Subcutaneous abdominal adipose tissue (tissue), 5 donors: Measurements from ENCODE around the gene PHF2.

Source experiments
- H3K27ac ChIP-seq: one replicate; pipeline ENCODE4 v1.7.0; 2013; ENCODE audit warnings: low read depth, mild to moderate bottlenecking, inconsistent platforms, low read length, moderate library complexity
- H3K27me3 ChIP-seq, 5 donors: one replicate each; pipeline ENCODE4 v1.7.0; 2013; ENCODE audit warnings: low read length in 5 of 5, inconsistent platforms in 1 of 5; ENCODE audit not compliant: control insufficient read depth in 5 of 5, insufficient read depth in 4 of 5
- H3K36me3 ChIP-seq, 5 donors: one replicate each; pipeline ENCODE4 v1.7.0; 2013; ENCODE audit warnings: low read length in 5 of 5; ENCODE audit not compliant: control insufficient read depth in 5 of 5, insufficient read depth in 5 of 5
- H3K4me1 ChIP-seq, 5 donors: one replicate each; pipeline ENCODE4 v1.7.0; 2013; ENCODE audit warnings: low read length in 5 of 5, mild to moderate bottlenecking in 3 of 5, moderate library complexity in 1 of 5; ENCODE audit not compliant: control insufficient read depth in 5 of 5, insufficient read depth in 5 of 5
- H3K4me3 ChIP-seq, 5 donors: one replicate each; pipeline ENCODE4 v1.7.0; 2013; ENCODE audit warnings: low read length in 5 of 5, low read depth in 1 of 5
- H3K9ac ChIP-seq, 5 donors: one replicate each; pipeline ENCODE4 v1.7.0; 2013; ENCODE audit warnings: low read length in 5 of 5, mild to moderate bottlenecking in 4 of 5, moderate library complexity in 3 of 5
- H3K9me3 ChIP-seq, 5 donors: one replicate each; pipeline ENCODE4 v1.7.0; 2013; ENCODE audit warnings: low read length in 5 of 5; ENCODE audit not compliant: control insufficient read depth in 5 of 5
- donor health status: healthy.
- donor health status: healthy.
- donor health status: healthy.
- donor health status: healthy.
- donor health status: healthy.

Gene PHF2

DNA sequence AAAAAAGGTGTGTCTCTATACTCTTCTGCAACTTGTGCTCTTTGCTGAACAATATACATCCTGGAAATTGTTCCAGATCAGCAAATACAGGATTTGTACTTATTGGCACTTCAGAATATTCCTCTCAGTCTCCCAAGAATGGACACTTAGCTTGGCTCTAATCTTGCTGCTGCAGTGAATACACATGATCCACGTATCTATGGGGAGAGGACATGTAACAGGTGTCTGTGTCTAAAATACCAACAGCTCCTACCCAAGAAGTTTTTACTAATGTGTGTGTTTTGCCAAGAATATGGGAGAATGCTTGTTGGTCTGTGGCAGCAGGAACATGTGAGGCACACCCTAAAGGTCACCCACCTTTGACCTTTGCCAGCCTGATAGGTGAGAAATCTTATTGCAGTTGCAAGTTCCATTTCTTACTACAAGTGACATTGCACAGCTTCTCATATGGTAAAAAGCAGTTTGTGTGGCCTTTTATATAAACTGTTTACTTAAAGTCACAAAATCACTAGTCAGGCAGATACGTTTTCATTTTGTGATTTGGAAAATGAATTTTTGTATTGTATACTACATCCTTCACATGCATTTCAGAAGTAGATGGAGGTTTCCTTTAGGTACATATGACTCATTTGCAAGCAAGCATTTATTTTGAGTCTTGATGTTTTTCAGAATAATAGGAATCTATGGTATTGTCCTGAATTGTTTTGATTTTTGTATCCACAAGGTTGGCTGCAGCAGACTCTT lies 35.8 kb downstream of the PHF2 start:
- H3K4me1 ChIP-seq, result peaks cover 0 to 15% (median 5%) of the 10 kb centered on the region in 5 donors
- H3K27ac ChIP-seq, result no peak overlapping the region
- peaks cover 3 to 25% (median 12%) of the 10 kb centered on the region in 5 donors for H3K9me3 ChIP-seq
- H3K36me3 ChIP-seq, result no peaks in the 10 kb centered on the region
- no peak overlapping the region for H3K9ac ChIP-seq
- no peaks in the 10 kb centered on the region for H3K27me3 ChIP-seq
- no peak overlapping the region for H3K4me3 ChIP-seq

DNA sequence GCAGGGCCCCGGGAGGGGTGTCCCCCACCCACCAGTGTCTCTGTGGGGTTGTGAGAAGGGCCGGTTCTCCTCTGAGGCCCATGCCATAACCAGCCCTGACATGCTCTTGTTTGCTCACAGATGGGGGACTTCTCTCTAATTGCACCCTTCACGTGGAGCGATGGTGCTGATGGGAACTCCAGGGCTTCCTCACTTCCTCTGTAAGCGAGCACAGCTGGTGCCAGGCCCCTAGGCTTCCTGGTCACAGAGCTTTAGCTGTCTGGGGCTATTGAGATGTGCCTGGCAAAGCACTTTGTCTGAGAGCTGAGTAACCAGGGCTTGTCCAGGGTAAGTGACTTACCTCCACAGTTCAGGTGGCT lies 36.4 kb downstream of the PHF2 start:
- peaks cover 3 to 23% (median 12%) of the 10 kb centered on the region in 5 donors for H3K9me3 ChIP-seq
- H3K4me3 ChIP-seq, result no peak overlapping the region
- no peak overlapping the region for H3K9ac ChIP-seq
- H3K4me1 ChIP-seq, result peaks cover 0 to 17% (median 6%) of the 10 kb centered on the region in 5 donors
- H3K27ac ChIP-seq, result no peak overlapping the region
- H3K36me3 ChIP-seq, result no peaks in the 10 kb centered on the region
- no peaks in the 10 kb centered on the region for H3K27me3 ChIP-seq

DNA sequence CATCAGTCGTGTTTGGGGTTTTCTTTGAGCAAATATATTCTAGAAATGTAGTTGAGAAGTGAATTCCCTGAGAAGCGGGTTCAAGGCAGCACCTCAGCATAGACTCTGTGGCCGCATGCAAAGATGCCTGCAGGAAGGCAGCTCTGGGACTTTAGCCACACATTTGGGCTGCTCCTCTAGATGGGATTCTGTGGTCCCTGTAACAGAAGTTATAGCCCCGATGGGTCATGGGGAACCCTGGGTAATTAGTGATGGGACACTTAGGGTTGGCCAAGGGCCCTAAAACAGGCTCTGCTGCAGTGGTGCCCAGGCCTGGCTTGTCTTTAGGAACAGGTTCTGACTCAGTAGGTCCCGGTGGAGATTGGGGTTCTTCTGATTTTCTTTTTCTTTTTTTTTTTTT lies 36.8 kb downstream of the PHF2 start:
- H3K36me3 ChIP-seq, result peaks cover 0 to 3% (median 2%) of the 10 kb centered on the region in 5 donors
- no peak overlapping the region for H3K9ac ChIP-seq
- no peak overlapping the region for H3K4me3 ChIP-seq
- H3K9me3 ChIP-seq, result peaks cover 3 to 19% (median 9%) of the 10 kb centered on the region in 5 donors
- no peaks in the 10 kb centered on the region for H3K27me3 ChIP-seq
- peaks cover 0 to 17% (median 6%) of the 10 kb centered on the region in 5 donors for H3K4me1 ChIP-seq
- H3K27ac ChIP-seq, result no peak overlapping the region

GRCh38 chr9:93613791-93614190 lies 37.4 kb downstream of the PHF2 start:
- Histone ChIP-seq H3K36me3 (peaks cover 0 to 5% (median 4%) of the 10 kb centered on the region in 5 donors), H3K9me3 (peaks cover 3 to 19% (median 9%) of the 10 kb centered on the region in 5 donors), H3K4me3 (no peak overlapping the region), H3K27ac (no peak overlapping the region), H3K27me3 (no peaks in the 10 kb centered on the region), H3K4me1 (peaks cover under 1 to 17% (median 6%) of the 10 kb centered on the region in 5 donors), H3K9ac (no peak overlapping the region)

GRCh38 chr9:93614830-93615468 lies 38.6 kb downstream of the PHF2 start:
- Histone ChIP-seq H3K27me3 (no peaks in the 10 kb centered on the region), H3K4me3 (no peak overlapping the region), H3K36me3 (peaks cover 0 to 5% (median 4%) of the 10 kb centered on the region in 5 donors), H3K9ac (no peak overlapping the region), H3K4me1 (peaks cover 2 to 18% (median 13%) of the 10 kb centered on the region in 5 donors), H3K27ac (no peak overlapping the region), H3K9me3 (peaks cover 3 to 10% (median 6%) of the 10 kb centered on the region in 5 donors)

DNA sequence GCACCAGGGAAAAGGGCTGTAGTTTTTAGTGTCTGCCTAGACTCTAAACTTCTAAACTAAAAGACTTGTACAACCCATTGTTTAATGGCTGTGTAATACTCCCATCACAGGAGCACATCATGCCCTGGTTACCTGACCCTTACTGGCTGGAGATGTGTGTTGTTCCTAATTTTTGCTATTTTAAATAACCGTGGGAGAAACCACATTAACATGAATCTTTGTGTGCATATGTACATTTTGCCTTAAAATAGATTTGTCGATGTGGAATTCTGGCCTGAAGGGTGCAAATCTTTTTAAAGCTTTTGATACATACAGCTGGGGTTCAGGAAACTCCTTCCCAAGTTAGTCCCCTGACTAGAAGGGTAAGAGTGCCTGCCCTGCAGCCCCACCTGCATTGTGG lies 39.7 kb downstream of the PHF2 start:
- Histone ChIP-seq H3K27me3 (no peaks in the 10 kb centered on the region), H3K36me3 (peaks cover 0 to 5% (median 4%) of the 10 kb centered on the region in 5 donors)

DNA sequence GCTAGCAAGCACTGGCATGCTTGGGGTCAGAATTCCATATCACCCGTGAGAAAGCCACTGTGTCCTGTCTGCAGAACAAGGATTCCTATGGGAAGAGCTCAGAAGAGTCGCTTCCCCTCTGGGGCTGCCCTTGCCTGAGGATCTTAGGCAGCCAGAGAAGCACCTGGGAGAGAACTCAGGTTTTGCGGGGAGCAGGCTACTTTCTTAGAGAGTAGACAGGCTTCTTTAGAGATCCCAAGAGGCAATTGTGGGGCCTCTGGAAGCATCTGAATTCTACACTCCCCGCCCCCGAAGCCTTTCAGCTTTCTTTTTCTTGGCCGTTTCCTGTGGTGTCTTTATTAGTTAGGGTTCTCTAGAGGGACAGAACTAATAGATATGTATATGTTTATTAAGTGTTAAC lies 40.9 kb downstream of the PHF2 start:
- Histone ChIP-seq H3K27ac (no peak overlapping the region), H3K9ac (no peak overlapping the region), H3K4me1 (peaks cover 2 to 22% (median 20%) of the 10 kb centered on the region in 5 donors), H3K4me3 (no peak overlapping the region), H3K27me3 (no peaks in the 10 kb centered on the region), H3K36me3 (peaks cover 0 to 5% (median 4%) of the 10 kb centered on the region in 5 donors), H3K9me3 (no peaks in the 10 kb centered on the region)

More for the DNA sequence above, 39.7 kb downstream of the PHF2 start:
- Histone ChIP-seq H3K4me1 (peaks cover 2 to 22% (median 19%) of the 10 kb centered on the region in 5 donors), H3K4me3 (no peak overlapping the region), H3K9ac (no peak overlapping the region), H3K9me3 (no peaks in the 10 kb centered on the region), H3K27ac (no peak overlapping the region)

GRCh38 chr9:93619272-93619775 lies 42.9 kb downstream of the PHF2 start:
- H3K36me3 ChIP-seq, result peaks cover 0 to 5% (median 4%) of the 10 kb centered on the region in 5 donors
- H3K27ac ChIP-seq, result no peak overlapping the region
- H3K4me3 ChIP-seq, result no peak overlapping the region
- no peaks in the 10 kb centered on the region for H3K27me3 ChIP-seq
- H3K9ac ChIP-seq, result no peak overlapping the region
- H3K4me1 ChIP-seq, result peaks cover 2 to 20% (median 9%) of the 10 kb centered on the region in 5 donors
- peaks cover 0 to under 1% (median 0%) of the 10 kb centered on the region in 5 donors for H3K9me3 ChIP-seq

DNA sequence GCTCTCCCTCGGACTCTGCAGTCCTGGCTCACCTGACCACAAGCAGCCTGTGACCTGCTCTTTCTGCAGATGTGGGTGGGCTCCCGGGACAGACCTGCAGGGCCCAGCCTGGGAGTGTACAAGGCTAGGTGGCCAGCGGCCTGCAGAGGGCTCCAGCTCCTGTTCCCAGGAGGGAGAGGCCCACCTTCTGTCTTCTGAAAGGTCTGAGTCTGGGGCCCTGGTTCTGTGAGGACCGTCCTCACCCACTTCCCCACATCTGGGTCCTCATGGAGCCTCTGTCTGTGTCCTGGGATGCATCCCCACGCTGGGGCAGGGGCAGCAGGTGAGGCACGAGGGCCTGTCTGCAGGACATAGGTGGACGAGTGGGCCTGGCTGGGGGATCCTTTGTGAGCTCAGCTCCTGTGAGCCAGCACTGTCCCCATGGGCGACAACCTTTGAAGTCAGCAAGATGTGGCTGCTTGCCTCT lies 43.7 kb downstream of the PHF2 start:
- no peak overlapping the region for H3K27ac ChIP-seq
- H3K4me3 ChIP-seq, result no peak overlapping the region
- no peaks in the 10 kb centered on the region for H3K27me3 ChIP-seq
- H3K36me3 ChIP-seq, result peaks cover 0 to 5% (median 4%) of the 10 kb centered on the region in 5 donors
- H3K9ac ChIP-seq, result peak overlapping the region in 1 of 5 donors; percentile 10
- peaks cover 0 to 3% (median 0%) of the 10 kb centered on the region in 5 donors for H3K9me3 ChIP-seq
- H3K4me1 ChIP-seq, result peaks cover 2 to 20% (median 9%) of the 10 kb centered on the region in 5 donors
